ENCODE data around the gene DAB2IP.

DAB2IP gene

GRCh38 chr9:121735065-121735792, 83.8 kb downstream of the DAB2IP start:
- H3K27me3 ChIP-seq (ENCODE audit: low read length): no peaks in the 10 kb centered on the region
- no peak overlapping the region for H3K9ac ChIP-seq (ENCODE audit: low read length)
- H4K20me1 ChIP-seq (ENCODE audit: low read depth, low read length): no peaks in the 10 kb centered on the region
- no peak overlapping the region for H3K4me2 ChIP-seq (ENCODE audit: low read depth, low read length, poor library complexity, severe bottlenecking)
- no peak overlapping the region for H3K27ac ChIP-seq (ENCODE audit: low read depth, low read length)
- H3K9me2 ChIP-seq (replicated peaks; ENCODE audit: insufficient read depth, low read length): no peaks in the 10 kb centered on the region
- TF ChIP-seq CTCF (IDR thresholded peaks at IDR 0.05; ENCODE audit: insufficient read depth, low read length, poor library complexity, severe bottlenecking) (no peak), EZH2phosphoT487 (conservative IDR thresholded peaks at IDR 0.05; ENCODE audit: low read length) (no peak)
- no peaks in the 10 kb centered on the region for H3K36me3 ChIP-seq (ENCODE audit: low read length)
- H3K9me3 ChIP-seq (ENCODE audit: insufficient read depth, low read length): no peaks in the 10 kb centered on the region
- no peaks in the 10 kb centered on the region for H3F3A ChIP-seq (ENCODE audit: insufficient read depth)
- H2AFZ ChIP-seq (ENCODE audit: low read depth, low read length, severe bottlenecking): no peak overlapping the region
- H3K4me3 ChIP-seq (ENCODE audit: insufficient read depth, low read length, poor library complexity, severe bottlenecking): no peak overlapping the region
- H3K79me2 ChIP-seq (ENCODE audit: insufficient read depth, low read length): no peaks in the 10 kb centered on the region

GRCh38 chr9:121735793-121736770, 84.6 kb downstream of the DAB2IP start:
- Histone ChIP-seq H3K36me3 (ENCODE audit: low read length) (no peaks in the 10 kb centered on the region), H3K4me2 (ENCODE audit: low read depth, low read length, poor library complexity, severe bottlenecking) (no peak overlapping the region), H3F3A (ENCODE audit: insufficient read depth) (no peaks in the 10 kb centered on the region), H3K27ac (ENCODE audit: low read depth, low read length) (no peak overlapping the region), H3K9ac (ENCODE audit: low read length) (no peak overlapping the region), H3K27me3 (ENCODE audit: low read length) (no peaks in the 10 kb centered on the region), H3K79me2 (ENCODE audit: insufficient read depth, low read length) (no peaks in the 10 kb centered on the region), H3K4me3 (ENCODE audit: insufficient read depth, low read length, poor library complexity, severe bottlenecking) (no peak overlapping the region), H3K9me3 (ENCODE audit: insufficient read depth, low read length) (no peaks in the 10 kb centered on the region), H3K9me2 (replicated peaks; ENCODE audit: insufficient read depth, low read length) (no peaks in the 10 kb centered on the region), H4K20me1 (ENCODE audit: low read depth, low read length) (no peaks in the 10 kb centered on the region), H2AFZ (ENCODE audit: low read depth, low read length, severe bottlenecking) (no peak overlapping the region)
- TF ChIP-seq CTCF (IDR thresholded peaks at IDR 0.05; ENCODE audit: insufficient read depth, low read length, poor library complexity, severe bottlenecking) (no peak), EZH2phosphoT487 (conservative IDR thresholded peaks at IDR 0.05; ENCODE audit: low read length) (no peak)

GRCh38 chr9:121736934-121737462, 85.6 kb downstream of the DAB2IP start:
- Histone ChIP-seq H3K27me3 (ENCODE audit: low read length) (no peaks in the 10 kb centered on the region), H4K20me1 (ENCODE audit: low read depth, low read length) (no peaks in the 10 kb centered on the region), H3F3A (ENCODE audit: insufficient read depth) (no peaks in the 10 kb centered on the region), H3K9me2 (replicated peaks; ENCODE audit: insufficient read depth, low read length) (no peaks in the 10 kb centered on the region), H3K4me3 (ENCODE audit: insufficient read depth, low read length, poor library complexity, severe bottlenecking) (no peak overlapping the region), H2AFZ (ENCODE audit: low read depth, low read length, severe bottlenecking) (no peak overlapping the region), H3K79me2 (ENCODE audit: insufficient read depth, low read length) (no peaks in the 10 kb centered on the region), H3K9ac (ENCODE audit: low read length) (no peak overlapping the region), H3K4me2 (ENCODE audit: low read depth, low read length, poor library complexity, severe bottlenecking) (no peak overlapping the region), H3K9me3 (ENCODE audit: insufficient read depth, low read length) (no peaks in the 10 kb centered on the region), H3K27ac (ENCODE audit: low read depth, low read length) (no peak overlapping the region), H3K36me3 (ENCODE audit: low read length) (no peaks in the 10 kb centered on the region)
- TF ChIP-seq EZH2phosphoT487 (conservative IDR thresholded peaks at IDR 0.05; ENCODE audit: low read length) (no peak), CTCF (IDR thresholded peaks at IDR 0.05; ENCODE audit: insufficient read depth, low read length, poor library complexity, severe bottlenecking) (no peak)
